ENCODE results near the gene TARBP1. TPM values are rescaled to one million over a fixed set of nuclear protein-coding genes. Genes with fewer than 3 reads are reported as not detected.

TARBP1 gene
- total RNA-seq, 1 experiment from 2014 or later: 45.5 TPM

Other genes with a start within 250 kb of the TARBP1 start
- gene COA6, start 105.7 kb downstream of the TARBP1 start, total RNA-seq (2022): 114 and 115 TPM in 2 replicates
- 149 and 217 TPM in 2 replicates for gene IRF2BP2, start 131.0 kb upstream of the TARBP1 start, total RNA-seq (2022)